NT2/D1 (cell line): ENCODE results near the gene KIDINS220.

Source experiments
- DNase-seq: peaks from one replicate; pipeline ENCODE4 v3.0.0-alpha.2; 2011; ENCODE audit warnings: low read depth, low spot score
- H3K27me3 ChIP-seq: 2 replicates; pipeline ENCODE4 v1.6.0; 2011; ENCODE audit warnings: mild to moderate bottlenecking; ENCODE audit not compliant: insufficient read length, insufficient read depth
- H3K36me3 ChIP-seq: 2 replicates; pipeline ENCODE4 v1.6.1; 2011; ENCODE audit warnings: mild to moderate bottlenecking, low read length, mixed read lengths; ENCODE audit not compliant: insufficient read depth, insufficient read length
- H3K4me1 ChIP-seq: 2 replicates; pipeline ENCODE4 v1.5.1; 2011; ENCODE audit not compliant: insufficient read depth, insufficient read length
- H3K4me3 ChIP-seq: 2 replicates; pipeline ENCODE4 v1.5.1; 2011; ENCODE audit warnings: low read depth; ENCODE audit not compliant: insufficient read length
- H3K9ac ChIP-seq: 2 replicates; pipeline ENCODE4 v1.6.0; 2011; ENCODE audit warnings: low read depth; ENCODE audit not compliant: insufficient read length
- H3K9me3 ChIP-seq: 2 replicates; pipeline ENCODE4 v1.5.1; 2011; ENCODE audit warnings: mild to moderate bottlenecking, low read length; ENCODE audit not compliant: insufficient read depth
- SUZ12 ChIP-seq: IDR thresholded peaks from 2 replicates; pipeline ENCODE4 v1.6.1; 2011; ENCODE audit not compliant: insufficient read length, insufficient read depth; ENCODE audit errors: extremely low read depth
- YY1 ChIP-seq: IDR thresholded peaks from 2 replicates; pipeline ENCODE4 v1.6.1; 2011; ENCODE audit not compliant: insufficient read length, insufficient read depth
- ZNF274 ChIP-seq: IDR thresholded peaks from 2 replicates; pipeline ENCODE4 v1.6.1; 2011; ENCODE audit warnings: mild to moderate bottlenecking, low read depth, low read length

The KIDINS220 gene

DNA sequence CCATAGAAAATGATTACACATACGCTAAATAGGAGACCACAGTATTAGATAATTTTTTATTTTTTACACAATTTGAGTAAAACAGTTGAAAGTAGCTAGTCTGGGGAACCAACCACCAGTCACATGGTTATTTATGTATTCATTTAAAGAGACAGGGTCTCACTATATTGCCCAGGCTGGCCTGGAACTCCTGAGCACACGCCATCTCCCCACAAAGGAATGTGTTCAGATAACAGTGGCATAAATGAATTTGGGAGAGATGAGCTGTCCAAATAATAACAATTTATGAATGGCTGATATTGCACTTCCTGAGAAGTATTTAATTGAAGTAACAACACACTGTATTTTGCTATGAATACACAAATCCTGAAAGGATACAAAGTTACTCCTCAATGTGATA lies 39.7 kb downstream of the KIDINS220 start:
- Histone ChIP-seq H3K27me3 (no peaks in the 10 kb centered on the region), H3K4me3 (no peak overlapping the region), H3K36me3 (peaks cover 30% of the 10 kb centered on the region), H3K9me3 (no peaks in the 10 kb centered on the region), H3K4me1 (no peaks in the 10 kb centered on the region), H3K9ac (no peak overlapping the region)
- DNase-seq = no peak
- no peak for TF ChIP-seq SUZ12
- no peak for TF ChIP-seq ZNF274
- TF ChIP-seq YY1 = no peak

DNA sequence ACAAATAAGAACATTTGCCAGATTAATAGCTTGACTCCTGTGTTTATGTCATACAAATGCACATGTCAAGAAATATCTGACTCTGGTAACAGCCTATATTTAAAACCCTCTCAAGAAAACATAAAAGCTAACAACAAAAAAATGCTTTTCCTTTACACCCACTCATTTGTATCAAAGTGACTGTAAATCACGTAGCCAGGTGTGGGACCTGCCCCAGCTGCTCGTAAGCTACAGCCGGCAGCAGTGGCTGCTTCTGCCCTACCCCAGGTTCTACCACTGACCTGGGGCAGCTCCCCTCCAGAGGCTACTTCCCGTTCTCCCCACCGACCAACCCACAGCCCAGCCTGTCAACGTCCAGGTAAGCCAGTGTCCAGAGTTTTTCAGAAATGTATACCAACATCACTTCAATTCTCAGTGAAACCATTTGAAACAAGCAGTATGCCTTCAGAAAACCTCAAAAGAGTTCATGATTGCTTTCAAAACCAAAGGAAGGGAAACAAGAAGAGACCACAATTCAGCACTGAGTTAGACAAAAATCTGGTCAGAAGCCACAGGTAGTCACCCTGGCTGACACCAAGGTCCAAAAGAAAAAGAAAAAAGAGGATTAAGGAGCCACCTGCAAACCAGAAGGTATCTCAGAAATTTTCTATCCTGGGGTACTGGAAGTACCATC lies 40.4 kb downstream of the KIDINS220 start:
- H3K36me3 ChIP-seq = peaks cover 25% of the 10 kb centered on the region
- TF ChIP-seq ZNF274 = no peak
- no peak for TF ChIP-seq YY1
- TF ChIP-seq SUZ12 = no peak
- H3K4me1 ChIP-seq = no peaks in the 10 kb centered on the region
- H3K27me3 ChIP-seq = no peaks in the 10 kb centered on the region
- no peak overlapping the region for H3K9ac ChIP-seq
- H3K9me3 ChIP-seq = no peaks in the 10 kb centered on the region
- no peak overlapping the region for H3K4me3 ChIP-seq
- no peak for DNase-seq

DNA sequence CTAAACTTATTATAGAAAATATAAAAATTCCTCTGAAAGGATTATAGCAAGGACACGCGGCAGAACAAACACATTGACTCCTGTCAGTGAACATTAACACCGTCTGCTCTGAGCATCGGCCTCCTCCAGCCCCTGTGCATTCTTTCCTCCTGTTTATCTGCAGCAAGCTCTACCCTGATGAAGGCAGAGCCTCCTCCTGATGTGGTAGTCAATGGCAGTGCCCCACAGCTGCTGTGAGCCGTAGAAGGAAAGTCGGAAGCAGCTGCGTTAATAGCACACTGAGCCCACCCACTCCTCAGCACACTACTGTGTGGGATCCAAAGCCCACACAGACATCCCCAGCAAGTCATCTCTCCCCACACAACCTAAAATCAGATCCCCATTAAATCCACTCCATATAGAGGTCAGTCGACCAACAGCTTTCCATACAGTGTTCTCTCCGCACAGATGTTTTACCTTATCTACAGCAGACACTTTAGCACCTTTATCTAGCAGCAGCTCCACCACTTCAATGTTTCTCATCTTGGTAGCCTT lies 41.0 kb downstream of the KIDINS220 start:
- Histone ChIP-seq H3K4me3 (no peak overlapping the region), H3K27me3 (no peaks in the 10 kb centered on the region), H3K4me1 (no peaks in the 10 kb centered on the region), H3K9ac (no peak overlapping the region), H3K36me3 (peaks cover 19% of the 10 kb centered on the region), H3K9me3 (no peaks in the 10 kb centered on the region)
- no peak for DNase-seq
- TF ChIP-seq YY1 = no peak
- TF ChIP-seq SUZ12 = no peak
- no peak for TF ChIP-seq ZNF274

DNA sequence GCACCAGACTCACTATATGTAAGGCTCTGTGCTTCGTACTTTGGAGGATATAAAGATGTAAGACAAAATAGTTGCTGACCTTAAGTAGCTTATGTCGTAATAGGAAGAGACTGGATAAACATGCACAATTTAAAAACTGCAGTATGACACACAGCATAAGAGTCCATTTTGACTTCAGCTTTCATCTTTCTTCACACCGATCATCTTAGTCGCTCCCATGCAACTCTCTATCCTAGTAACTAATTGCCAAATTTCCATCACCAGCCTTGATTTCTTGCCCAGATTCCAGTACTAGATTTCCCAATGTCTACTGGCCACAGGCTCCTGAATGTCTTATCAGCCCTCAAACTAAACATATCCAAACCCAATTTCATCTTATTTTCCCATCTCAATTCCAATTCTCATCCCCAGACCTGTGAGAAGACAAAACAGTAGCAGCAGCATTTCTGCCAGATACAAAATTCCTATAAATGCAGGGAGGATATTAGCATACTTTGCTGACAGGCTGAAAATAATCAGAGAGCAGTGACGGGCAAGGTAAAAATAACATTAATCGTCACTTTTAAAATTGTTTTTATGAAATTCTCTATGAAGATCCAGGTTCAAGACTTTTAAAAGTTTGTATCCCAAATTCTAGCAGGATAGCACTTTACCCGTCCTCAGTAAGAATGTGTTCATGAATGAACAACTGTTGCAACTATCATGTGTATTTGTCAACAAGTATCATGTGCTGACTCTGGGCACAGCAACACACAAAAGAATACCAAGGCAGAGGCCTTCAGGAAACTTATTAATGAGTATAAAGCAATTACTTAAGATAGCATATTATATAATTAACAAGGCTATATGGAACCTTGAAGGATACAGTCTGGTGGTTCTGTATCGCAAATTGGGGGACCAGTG lies 42.2 kb downstream of the KIDINS220 start:
- Histone ChIP-seq H3K36me3 (peaks cover 19% of the 10 kb centered on the region), H3K4me3 (no peak overlapping the region), H3K9me3 (no peaks in the 10 kb centered on the region), H3K4me1 (no peaks in the 10 kb centered on the region), H3K9ac (no peak overlapping the region), H3K27me3 (no peaks in the 10 kb centered on the region)
- TF ChIP-seq ZNF274 (no peak), SUZ12 (no peak), YY1 (no peak)
- DNase-seq = no peak

DNA sequence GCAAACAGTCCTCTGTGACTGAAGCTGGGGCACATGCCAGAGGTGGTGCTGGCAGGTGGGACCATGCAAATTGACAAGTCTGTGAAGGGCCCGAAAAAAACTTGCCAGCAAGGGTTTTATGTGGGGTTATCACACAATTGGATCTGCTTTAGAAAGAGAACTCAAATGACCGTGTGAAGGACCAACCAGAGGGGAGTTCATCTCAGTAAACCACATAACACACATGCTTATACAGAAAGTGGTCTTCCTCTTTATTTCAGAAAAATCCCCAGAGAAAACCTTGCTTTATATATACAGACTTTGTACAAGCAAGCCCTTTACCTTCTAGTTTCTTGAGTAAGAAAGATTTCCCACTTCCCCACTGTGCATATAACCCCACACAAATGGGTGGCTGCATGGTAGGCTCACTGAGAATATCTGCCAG lies 46.7 kb downstream of the KIDINS220 start:
- DNase-seq = no peak
- H3K9ac ChIP-seq = no peak overlapping the region
- H3K4me3 ChIP-seq = no peak overlapping the region
- TF ChIP-seq ZNF274 = no peak
- TF ChIP-seq SUZ12 = no peak
- no peak for TF ChIP-seq YY1
- H3K4me1 ChIP-seq = no peaks in the 10 kb centered on the region
- peaks cover 19% of the 10 kb centered on the region for H3K36me3 ChIP-seq
- H3K9me3 ChIP-seq = no peaks in the 10 kb centered on the region
- no peaks in the 10 kb centered on the region for H3K27me3 ChIP-seq

DNA sequence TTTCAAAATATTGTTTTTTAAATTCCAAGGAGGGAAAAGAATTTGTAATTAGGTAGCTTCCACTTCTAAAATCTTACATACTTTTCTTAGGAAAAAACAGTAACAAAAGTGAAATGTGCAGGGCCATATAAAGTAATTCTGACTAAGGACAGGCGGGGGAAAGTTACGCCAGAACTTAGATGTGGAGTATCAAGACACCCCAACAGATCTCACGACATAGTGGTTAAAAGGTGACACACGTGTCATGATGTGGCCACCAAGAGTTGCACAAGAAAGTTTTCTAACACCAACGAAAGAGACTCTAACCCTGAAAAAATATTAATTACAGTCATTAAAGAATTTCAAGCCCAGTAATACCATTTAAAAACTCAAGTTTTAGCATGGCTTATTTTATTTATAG lies 51.0 kb downstream of the KIDINS220 start:
- no peaks in the 10 kb centered on the region for H3K27me3 ChIP-seq
- H3K9ac ChIP-seq = no peak overlapping the region
- peaks cover 18% of the 10 kb centered on the region for H3K36me3 ChIP-seq
- H3K4me1 ChIP-seq = no peaks in the 10 kb centered on the region
- no peak for TF ChIP-seq SUZ12
- TF ChIP-seq ZNF274 = no peak
- no peak for TF ChIP-seq YY1
- DNase-seq = no peak
- H3K4me3 ChIP-seq = no peak overlapping the region
- no peaks in the 10 kb centered on the region for H3K9me3 ChIP-seq

DNA sequence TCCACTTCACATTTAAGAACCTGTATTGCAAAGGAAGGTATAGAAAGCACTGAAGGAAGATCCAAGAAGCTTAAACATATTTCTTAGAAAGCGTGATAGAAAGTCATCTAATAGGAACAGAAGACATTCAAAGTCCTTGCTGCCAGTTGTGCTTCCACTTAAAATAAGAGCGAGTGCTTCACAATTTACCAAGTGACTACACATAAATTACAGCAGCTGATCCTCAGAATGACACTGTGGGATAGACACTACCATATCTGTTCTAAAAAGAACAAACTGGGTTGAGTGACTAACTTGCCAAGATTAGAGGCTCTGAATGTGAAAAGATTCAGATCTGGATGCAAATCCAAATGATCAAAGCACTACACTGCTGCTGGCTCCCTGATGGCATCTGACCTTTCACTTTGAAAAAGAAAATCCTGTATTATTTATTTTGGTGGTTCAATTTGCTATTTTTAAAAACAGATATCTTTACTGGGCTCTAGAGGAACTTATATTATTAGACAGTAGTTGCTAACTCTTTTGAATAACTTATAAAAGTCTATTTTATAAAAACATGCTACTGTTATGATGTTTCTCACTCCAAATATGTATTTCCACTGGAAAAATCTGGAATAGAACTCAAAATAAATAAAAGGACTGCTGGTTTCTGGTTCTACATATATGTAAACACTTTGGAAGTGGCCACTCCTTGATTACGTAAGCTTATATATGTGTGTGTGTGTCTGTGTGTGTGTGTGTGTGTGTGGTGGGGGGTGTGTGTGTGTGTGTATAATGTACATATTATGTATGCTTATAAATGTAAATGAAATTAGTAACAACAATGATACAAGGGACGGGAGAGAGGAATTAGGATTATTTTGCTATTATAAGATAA lies 57.4 kb downstream of the KIDINS220 start:
- no peaks in the 10 kb centered on the region for H3K9me3 ChIP-seq
- peaks cover 29% of the 10 kb centered on the region for H3K36me3 ChIP-seq
- DNase-seq = no peak
- H3K4me1 ChIP-seq = no peaks in the 10 kb centered on the region
- no peaks in the 10 kb centered on the region for H3K27me3 ChIP-seq
- H3K9ac ChIP-seq = no peak overlapping the region
- H3K4me3 ChIP-seq = no peak overlapping the region
- TF ChIP-seq YY1 = no peak
- no peak for TF ChIP-seq SUZ12
- TF ChIP-seq ZNF274 = no peak
